Vagina (tissue), 2 donors: ENCODE data around the gene ERCC8. TPM values are rescaled to one million over a fixed set of nuclear protein-coding genes. Genes with fewer than 3 reads are reported as not detected.

Experiments
- DNase-seq, 2 donors: peaks; one replicate each; pipeline ENCODE4 v3.0.0-alpha.2; 2017; ENCODE audit errors: extremely low spot score in 2 of 2
- H3K27ac ChIP-seq: fragments of 200-600 bp; sonication (generic); one replicate; pipeline ENCODE4 v1.5.1; 2019
- H3K27me3 ChIP-seq: fragments of 200-600 bp; sonication (generic); one replicate; pipeline ENCODE4 v1.5.1; 2019
- H3K36me3 ChIP-seq, 2 donors: fragments of 200-600 bp; sonication (generic); one replicate each; pipeline ENCODE4 v1.5.1; 2017 to 2019
- H3K4me1 ChIP-seq: fragments of 200-600 bp; sonication (generic); one replicate; pipeline ENCODE4 v1.5.1; 2019
- H3K4me3 ChIP-seq, 2 donors: fragments of 200-600 bp; sonication (generic); 1 replicate in 1 of 2; 2 replicates in 1 of 2; pipeline ENCODE4 v1.5.1; 2016 to 2019
- H3K9me3 ChIP-seq: fragments of 200-600 bp; sonication (generic); one replicate; pipeline ENCODE4 v1.5.1; 2019
- CTCF ChIP-seq, 3 experiments: fragments of 450-650 bp in 2 of 3; fragments of 200-600 bp in 1 of 3; sonication (generic) in 1 of 3; IDR thresholded peaks; one replicate each; pipeline ENCODE4 v1.5.1; 2017 to 2019; ENCODE audit warnings: antibody characterized with exemption in 3 of 3, mild to moderate bottlenecking in 2 of 3, moderate library complexity in 2 of 3
- POLR2A ChIP-seq, 2 donors: fragments of 450-650 bp; IDR thresholded peaks; one replicate each; pipeline ENCODE4 v1.6.1; 2017; ENCODE audit warnings: antibody characterized with exemption in 2 of 2, mild to moderate bottlenecking in 2 of 2, moderate library complexity in 2 of 2
- POLR2AphosphoS5 ChIP-seq, 2 donors: sonication (generic); formaldehyde crosslinking; IDR thresholded peaks; one replicate each; pipeline ENCODE4 v1.9.0; 2017; ENCODE audit warnings: antibody characterized with exemption in 2 of 2, mild to moderate bottlenecking in 2 of 2, low read depth in 1 of 2; ENCODE audit not compliant: insufficient read depth in 1 of 2
- intact Hi-C: fragments of 100-400 bp; cut with DNase I; formaldehyde crosslinking; loops from one replicate; pipeline ENCODE4 v1.15.1; 2023
- total RNA-seq: library from RNA; depleted of rRNA; stranded (reverse); fragments of >200 nt; gene quantifications from one replicate; pipeline ENCODE4 v1.2.3, GENCODE V29; 2016

Gene ERCC8
- total RNA-seq, 1 donor from 2014 or later = 5.9 TPM

- peaks cover 0 to 17% of the 10 kb centered on the region in 2 donors for H3K36me3 ChIP-seq
Measured at GRCh38 chr5:60893521-60893920, 51.3 kb downstream of the ERCC8 start.

GRCh38 chr5:60891667-60892066, 53.2 kb downstream of the ERCC8 start:
- no peak for TF ChIP-seq POLR2AphosphoS5 (IDR thresholded peaks at IDR 0.05; ENCODE audit: insufficient read depth in 1 of 2, low read depth in 1 of 2)
- no peak for TF ChIP-seq POLR2A (IDR thresholded peaks at IDR 0.05)
- no peak for TF ChIP-seq CTCF (IDR thresholded peaks at IDR 0.05)
- Histone ChIP-seq H3K27ac (no peak overlapping the region), H3K27me3 (no peaks in the 10 kb centered on the region), H3K4me1 (no peaks in the 10 kb centered on the region), H3K4me3 (no peak overlapping the region), H3K36me3 (peaks cover 0 to 17% of the 10 kb centered on the region in 2 donors), H3K9me3 (no peaks in the 10 kb centered on the region)
- DNase-seq = no peak
- intact Hi-C loops = no loop called here

More at GRCh38 chr5:60893521-60893920, 51.3 kb downstream of the ERCC8 start:
- no peaks in the 10 kb centered on the region for H3K27me3 ChIP-seq
- H3K4me1 ChIP-seq = no peaks in the 10 kb centered on the region
- no peak for DNase-seq
- H3K4me3 ChIP-seq = no peak overlapping the region
- no peak overlapping the region for H3K27ac ChIP-seq
- no peak for TF ChIP-seq POLR2A (IDR thresholded peaks at IDR 0.05)
- no peak for TF ChIP-seq POLR2AphosphoS5 (IDR thresholded peaks at IDR 0.05; ENCODE audit: insufficient read depth in 1 of 2, low read depth in 1 of 2)
- TF ChIP-seq CTCF (IDR thresholded peaks at IDR 0.05) = no peak
- H3K9me3 ChIP-seq = no peaks in the 10 kb centered on the region
- intact Hi-C loops = no loop called here

- H3K36me3 ChIP-seq = peaks cover 0 to 7% of the 10 kb centered on the region in 2 donors
- no peak overlapping the region for H3K27ac ChIP-seq
- intact Hi-C loops = no loop called here
- H3K4me3 ChIP-seq = no peak overlapping the region
- no peaks in the 10 kb centered on the region for H3K27me3 ChIP-seq
- no peak for DNase-seq
- no peaks in the 10 kb centered on the region for H3K4me1 ChIP-seq
- TF ChIP-seq POLR2A (IDR thresholded peaks at IDR 0.05) (no peak), CTCF (IDR thresholded peaks at IDR 0.05) (no peak), POLR2AphosphoS5 (IDR thresholded peaks at IDR 0.05; ENCODE audit: insufficient read depth in 1 of 2, low read depth in 1 of 2) (no peak)
- H3K9me3 ChIP-seq = no peaks in the 10 kb centered on the region
Measured at GRCh38 chr5:60888359-60889061, 56.4 kb downstream of the ERCC8 start.

- intact Hi-C loops = no loop called here
- H3K4me1 ChIP-seq = no peaks in the 10 kb centered on the region
- no peaks in the 10 kb centered on the region for H3K36me3 ChIP-seq
- H3K4me3 ChIP-seq = no peak overlapping the region
- H3K27me3 ChIP-seq = no peaks in the 10 kb centered on the region
- TF ChIP-seq POLR2AphosphoS5 (IDR thresholded peaks at IDR 0.05; ENCODE audit: insufficient read depth in 1 of 2, low read depth in 1 of 2) = no peak
- no peak for TF ChIP-seq POLR2A (IDR thresholded peaks at IDR 0.05)
- no peak for TF ChIP-seq CTCF (IDR thresholded peaks at IDR 0.05)
- no peak overlapping the region for H3K27ac ChIP-seq
- no peak for DNase-seq
- no peaks in the 10 kb centered on the region for H3K9me3 ChIP-seq
Measured at GRCh38 chr5:60887746-60888145, 57.1 kb downstream of the ERCC8 start.

GRCh38 chr5:60887096-60887495, 57.8 kb downstream of the ERCC8 start:
- no peak overlapping the region for H3K27ac ChIP-seq
- DNase-seq = no peak
- intact Hi-C loops = no loop called here
- no peak overlapping the region for H3K4me3 ChIP-seq
- H3K36me3 ChIP-seq = no peaks in the 10 kb centered on the region
- H3K27me3 ChIP-seq = no peaks in the 10 kb centered on the region
- TF ChIP-seq POLR2AphosphoS5 (IDR thresholded peaks at IDR 0.05; ENCODE audit: insufficient read depth in 1 of 2, low read depth in 1 of 2) (no peak), POLR2A (IDR thresholded peaks at IDR 0.05) (no peak), CTCF (IDR thresholded peaks at IDR 0.05) (no peak)
- H3K4me1 ChIP-seq = no peaks in the 10 kb centered on the region
- no peaks in the 10 kb centered on the region for H3K9me3 ChIP-seq
